ENCODE data around the gene RPL31.

The RPL31 gene

GRCh38 chr2:100976061-100976460 lies 26.0 kb upstream of the RPL31 start:
- DNase-seq = no peak

- DNase-seq = no peak
Observed at GRCh38 chr2:100976645-100977391, 25.3 kb upstream of the RPL31 start.

- DNase-seq = no peak
Observed at GRCh38 chr2:100977511-100977910, 24.6 kb upstream of the RPL31 start.

GRCh38 chr2:100978582-100979191 lies 23.4 kb upstream of the RPL31 start:
- DNase-seq = no peak

GRCh38 chr2:100980046-100980445 lies 22.0 kb upstream of the RPL31 start:
- DNase-seq = no peak

- DNase-seq = no peak
Observed at GRCh38 chr2:100981011-100981410, 21.1 kb upstream of the RPL31 start.

GRCh38 chr2:100982431-100982861 lies 19.6 kb upstream of the RPL31 start:
- DNase-seq = no peak

- DNase-seq = no peak
Observed at GRCh38 chr2:100983201-100983600, 18.9 kb upstream of the RPL31 start.

- DNase-seq = no peak
Observed at GRCh38 chr2:100983684-100984310, 18.3 kb upstream of the RPL31 start.

- peak; percentile 50 for DNase-seq
Observed at GRCh38 chr2:100984892-100985307, 17.2 kb upstream of the RPL31 start.

GRCh38 chr2:100986157-100986556 lies 15.9 kb upstream of the RPL31 start:
- no peak for DNase-seq

GRCh38 chr2:100987536-100987935 lies 14.6 kb upstream of the RPL31 start:
- no peak for DNase-seq

GRCh38 chr2:100987974-100988373 lies 14.1 kb upstream of the RPL31 start:
- no peak for DNase-seq

- no peak for DNase-seq
Observed at GRCh38 chr2:100988630-100989417, 13.3 kb upstream of the RPL31 start.

- no peak for DNase-seq
Observed at GRCh38 chr2:100989666-100990065, 12.4 kb upstream of the RPL31 start.

- no peak for DNase-seq
Observed at GRCh38 chr2:100990166-100990565, 11.9 kb upstream of the RPL31 start.

GRCh38 chr2:100990650-100991403 lies 11.3 kb upstream of the RPL31 start:
- no peak for DNase-seq

- DNase-seq = no peak
Observed at GRCh38 chr2:100991404-100991773, 10.7 kb upstream of the RPL31 start.

GRCh38 chr2:100992262-100992661 lies 9.8 kb upstream of the RPL31 start:
- no peak for DNase-seq

- no peak for DNase-seq
Observed at GRCh38 chr2:100993294-100993693, 8.8 kb upstream of the RPL31 start.

- DNase-seq = no peak
Observed at GRCh38 chr2:100995309-100996075, 6.6 kb upstream of the RPL31 start.

Measured in kidney glomerular epithelial cell (primary cell).